ENCODE results near the gene ATXN7. TPM values are rescaled to one million over a fixed set of nuclear protein-coding genes. Genes with fewer than 3 reads are reported as not detected.
A peak's percentile ranks its signal among the peaks of the same experiment; 100 is the strongest.

The ATXN7 gene
- total RNA-seq, 2 donors from 2014 or later, result 165 to 205 TPM

- ATAC-seq, result no peak
- peaks cover 4% of the 10 kb centered on the region for H3K36me3 Mint-ChIP-seq (ENCODE audit: low read depth)
- no peaks in the 10 kb centered on the region for H3K9me3 ChIP-seq (ENCODE audit: control insufficient read depth, low read length, poor library complexity, severe bottlenecking)
- H3K27ac Mint-ChIP-seq, result peak overlapping the region; percentile 93
- peaks cover 16% of the 10 kb centered on the region for H3K4me1 Mint-ChIP-seq
- peak overlapping the region; percentile 88 for H3K4me3 Mint-ChIP-seq
- H3K27me3 Mint-ChIP-seq, result peaks cover 21% of the 10 kb centered on the region
- no peak for DNase-seq
These were observed 160.2 kb downstream of the ATXN7 start for GRCh38 chr3:64023861-64024223.

GRCh38 chr3:64026346-64026745 is 162.7 kb downstream of the ATXN7 start:
- no peaks in the 10 kb centered on the region for H3K9me3 ChIP-seq (ENCODE audit: control insufficient read depth, low read length, poor library complexity, severe bottlenecking)
- H3K27me3 Mint-ChIP-seq, result peaks cover 29% of the 10 kb centered on the region
- H3K4me3 Mint-ChIP-seq, result no peak overlapping the region
- H3K27ac Mint-ChIP-seq, result no peak overlapping the region
- no peak for ATAC-seq
- no peak for DNase-seq
- H3K36me3 Mint-ChIP-seq (ENCODE audit: low read depth), result peaks cover 2% of the 10 kb centered on the region
- H3K4me1 Mint-ChIP-seq, result peaks cover 15% of the 10 kb centered on the region

- H3K4me3 Mint-ChIP-seq, result no peak overlapping the region
- ATAC-seq (no peak), DNase-seq (no peak)
- H3K27ac Mint-ChIP-seq, result no peak overlapping the region
- H3K36me3 Mint-ChIP-seq (ENCODE audit: low read depth), result peaks cover 2% of the 10 kb centered on the region
- peaks cover 12% of the 10 kb centered on the region for H3K4me1 Mint-ChIP-seq
- H3K9me3 ChIP-seq (ENCODE audit: control insufficient read depth, low read length, poor library complexity, severe bottlenecking), result no peaks in the 10 kb centered on the region
- peaks cover 34% of the 10 kb centered on the region for H3K27me3 Mint-ChIP-seq
These were observed 164.0 kb downstream of the ATXN7 start for GRCh38 chr3:64027658-64028057.

- Mint-ChIP-seq H3K4me3 (no peak overlapping the region), H3K36me3 (ENCODE audit: low read depth) (peaks cover 2% of the 10 kb centered on the region), H3K4me1 (peaks cover 9% of the 10 kb centered on the region), H3K27me3 (peaks cover 34% of the 10 kb centered on the region), H3K27ac (no peak overlapping the region)
- DNase-seq, result no peak
- no peaks in the 10 kb centered on the region for H3K9me3 ChIP-seq (ENCODE audit: control insufficient read depth, low read length, poor library complexity, severe bottlenecking)
- ATAC-seq, result no peak
These were observed 165.1 kb downstream of the ATXN7 start for GRCh38 chr3:64028754-64029153.

- ATAC-seq (no peak), DNase-seq (no peak)
- no peak overlapping the region for H3K27ac Mint-ChIP-seq
- H3K9me3 ChIP-seq (ENCODE audit: control insufficient read depth, low read length, poor library complexity, severe bottlenecking), result no peaks in the 10 kb centered on the region
- peaks cover 7% of the 10 kb centered on the region for H3K4me1 Mint-ChIP-seq
- peaks cover 34% of the 10 kb centered on the region for H3K27me3 Mint-ChIP-seq
- H3K36me3 Mint-ChIP-seq (ENCODE audit: low read depth), result peaks cover 2% of the 10 kb centered on the region
- H3K4me3 Mint-ChIP-seq, result no peak overlapping the region
These were observed 165.6 kb downstream of the ATXN7 start for GRCh38 chr3:64029287-64029686.

GRCh38 chr3:64030741-64031140 is 167.1 kb downstream of the ATXN7 start:
- no peaks in the 10 kb centered on the region for H3K9me3 ChIP-seq (ENCODE audit: control insufficient read depth, low read length, poor library complexity, severe bottlenecking)
- ATAC-seq, result peak; percentile 100
- H3K36me3 Mint-ChIP-seq (ENCODE audit: low read depth), result peaks cover 2% of the 10 kb centered on the region
- peaks cover 7% of the 10 kb centered on the region for H3K4me1 Mint-ChIP-seq
- peak overlapping the region; percentile 81 for H3K4me3 Mint-ChIP-seq
- DNase-seq, result peak; percentile 65 to 69 (median 68)
- H3K27me3 Mint-ChIP-seq, result peaks cover 34% of the 10 kb centered on the region
- H3K27ac Mint-ChIP-seq, result peak overlapping the region; percentile 27

GRCh38 chr3:64031540-64032508 is 168.2 kb downstream of the ATXN7 start:
- ATAC-seq (no peak), DNase-seq (no peak)
- Mint-ChIP-seq H3K36me3 (ENCODE audit: low read depth) (no peaks in the 10 kb centered on the region), H3K27me3 (peaks cover 34% of the 10 kb centered on the region), H3K27ac (no peak overlapping the region), H3K4me3 (no peak overlapping the region), H3K4me1 (peaks cover 7% of the 10 kb centered on the region)
- H3K9me3 ChIP-seq (ENCODE audit: control insufficient read depth, low read length, poor library complexity, severe bottlenecking), result no peaks in the 10 kb centered on the region

- H3K4me1 Mint-ChIP-seq, result peaks cover 7% of the 10 kb centered on the region
- H3K4me3 Mint-ChIP-seq, result no peak overlapping the region
- no peaks in the 10 kb centered on the region for H3K36me3 Mint-ChIP-seq (ENCODE audit: low read depth)
- H3K9me3 ChIP-seq (ENCODE audit: control insufficient read depth, low read length, poor library complexity, severe bottlenecking), result no peaks in the 10 kb centered on the region
- DNase-seq (no peak), ATAC-seq (no peak)
- no peak overlapping the region for H3K27ac Mint-ChIP-seq
- peaks cover 25% of the 10 kb centered on the region for H3K27me3 Mint-ChIP-seq
These were observed 169.4 kb downstream of the ATXN7 start for GRCh38 chr3:64033069-64033468.

- ATAC-seq (no peak), DNase-seq (no peak)
- H3K27me3 Mint-ChIP-seq, result peaks cover 33% of the 10 kb centered on the region
- H3K27ac Mint-ChIP-seq, result no peak overlapping the region
- H3K4me1 Mint-ChIP-seq, result peaks cover 6% of the 10 kb centered on the region
- no peak overlapping the region for H3K4me3 Mint-ChIP-seq
- peaks cover 2% of the 10 kb centered on the region for H3K36me3 Mint-ChIP-seq (ENCODE audit: low read depth)
- H3K9me3 ChIP-seq (ENCODE audit: control insufficient read depth, low read length, poor library complexity, severe bottlenecking), result no peaks in the 10 kb centered on the region
These were observed 173.4 kb downstream of the ATXN7 start for GRCh38 chr3:64037084-64037483.

- no peaks in the 10 kb centered on the region for H3K9me3 ChIP-seq (ENCODE audit: control insufficient read depth, low read length, poor library complexity, severe bottlenecking)
- peaks cover 4% of the 10 kb centered on the region for H3K4me1 Mint-ChIP-seq
- DNase-seq (no peak), ATAC-seq (no peak)
- H3K27me3 Mint-ChIP-seq, result peaks cover 39% of the 10 kb centered on the region
- no peak overlapping the region for H3K27ac Mint-ChIP-seq
- H3K36me3 Mint-ChIP-seq (ENCODE audit: low read depth), result peaks cover 2% of the 10 kb centered on the region
- H3K4me3 Mint-ChIP-seq, result no peak overlapping the region
These were observed 174.6 kb downstream of the ATXN7 start for GRCh38 chr3:64038253-64038767.

GRCh38 chr3:64039332-64039731 is 175.7 kb downstream of the ATXN7 start:
- H3K4me1 Mint-ChIP-seq, result peaks cover 4% of the 10 kb centered on the region
- peaks cover 2% of the 10 kb centered on the region for H3K36me3 Mint-ChIP-seq (ENCODE audit: low read depth)
- H3K27me3 Mint-ChIP-seq, result peaks cover 49% of the 10 kb centered on the region
- H3K27ac Mint-ChIP-seq, result no peak overlapping the region
- H3K9me3 ChIP-seq (ENCODE audit: control insufficient read depth, low read length, poor library complexity, severe bottlenecking), result no peaks in the 10 kb centered on the region
- H3K4me3 Mint-ChIP-seq, result no peak overlapping the region
- DNase-seq (no peak), ATAC-seq (no peak)

- Mint-ChIP-seq H3K36me3 (ENCODE audit: low read depth) (peaks cover 2% of the 10 kb centered on the region), H3K4me3 (no peak overlapping the region), H3K27ac (no peak overlapping the region), H3K4me1 (peaks cover 4% of the 10 kb centered on the region), H3K27me3 (peaks cover 58% of the 10 kb centered on the region)
- ATAC-seq (no peak), DNase-seq (no peak)
- no peaks in the 10 kb centered on the region for H3K9me3 ChIP-seq (ENCODE audit: control insufficient read depth, low read length, poor library complexity, severe bottlenecking)
These were observed 176.5 kb downstream of the ATXN7 start for GRCh38 chr3:64039981-64040733.

- peaks cover 4% of the 10 kb centered on the region for H3K4me1 Mint-ChIP-seq
- ATAC-seq, result no peak
- H3K27me3 Mint-ChIP-seq, result peaks cover 76% of the 10 kb centered on the region
- no peak for DNase-seq
- no peak overlapping the region for H3K4me3 Mint-ChIP-seq
- H3K9me3 ChIP-seq (ENCODE audit: control insufficient read depth, low read length, poor library complexity, severe bottlenecking), result no peaks in the 10 kb centered on the region
- H3K36me3 Mint-ChIP-seq (ENCODE audit: low read depth), result peaks cover 4% of the 10 kb centered on the region
- no peak overlapping the region for H3K27ac Mint-ChIP-seq
These were observed 179.3 kb downstream of the ATXN7 start for GRCh38 chr3:64042952-64043351.

Measured in T-helper 17 cell (primary cell).